Parathyroid adenoma (tissue), 2 donors: ENCODE measurements around the gene LIG4.

Experiments used
- H2AFZ ChIP-seq: fragments of 300-600 bp; sonication (generic); one replicate; pipeline ENCODE4 v1.7.0; 2017; ENCODE audit warnings: antibody characterized with exemption, mild to moderate bottlenecking
- H3K27ac ChIP-seq: fragments of 300-600 bp; sonication (generic); one replicate; pipeline ENCODE4 v1.7.0; 2017
- H3K27me3 ChIP-seq: fragments of 300-600 bp; sonication (generic); one replicate; pipeline ENCODE4 v1.7.0; 2017; ENCODE audit warnings: low read length; ENCODE audit not compliant: control insufficient read depth, insufficient read depth
- H3K36me3 ChIP-seq: fragments of 300-600 bp; sonication (generic); one replicate; pipeline ENCODE4 v1.7.0; 2017; ENCODE audit warnings: low read length; ENCODE audit not compliant: control insufficient read depth, insufficient read depth
- H3K4me1 ChIP-seq: fragments of 300-600 bp; sonication (generic); one replicate; pipeline ENCODE4 v1.7.0; 2017; ENCODE audit warnings: control low read depth
- H3K4me2 ChIP-seq: fragments of 300-600 bp; sonication (generic); one replicate; pipeline ENCODE4 v1.7.0; 2017; ENCODE audit warnings: low read length
- H3K4me3 ChIP-seq: fragments of 300-600 bp; sonication (generic); one replicate; pipeline ENCODE4 v1.7.0; 2017; ENCODE audit warnings: low read depth, low read length
- H3K79me2 ChIP-seq: fragments of 300-600 bp; sonication (generic); one replicate; pipeline ENCODE4 v1.7.0; 2017; ENCODE audit warnings: control low read depth
- H3K9ac ChIP-seq: fragments of 300-600 bp; sonication (generic); one replicate; pipeline ENCODE4 v1.7.0; 2017; ENCODE audit warnings: mild to moderate bottlenecking
- H3K9me3 ChIP-seq: fragments of 300-600 bp; sonication (generic); one replicate; pipeline ENCODE4 v1.7.0; 2017; ENCODE audit warnings: low read length; ENCODE audit not compliant: control insufficient read depth
- CTCF ChIP-seq: fragments of 300-600 bp; sonication (generic); IDR thresholded peaks from one replicate; pipeline ENCODE4 v1.7.0; 2017; ENCODE audit warnings: antibody characterized with exemption, mild to moderate bottlenecking
- donor health status: primary hyperparathyroidism.

LIG4 gene

GRCh38 chr13:108185223-108185622, 30.1 kb downstream of the LIG4 start:
- Histone ChIP-seq H3K4me3 (no peak overlapping the region), H3K79me2 (no peaks in the 10 kb centered on the region), H3K9ac (no peak overlapping the region), H3K27ac (no peak overlapping the region), H3K36me3 (no peaks in the 10 kb centered on the region), H3K4me2 (no peak overlapping the region), H2AFZ (no peak overlapping the region), H3K9me3 (no peaks in the 10 kb centered on the region), H3K27me3 (no peaks in the 10 kb centered on the region), H3K4me1 (no peaks in the 10 kb centered on the region)
- no peak for TF ChIP-seq CTCF

- Histone ChIP-seq H2AFZ (no peak overlapping the region), H3K4me3 (no peak overlapping the region), H3K79me2 (no peaks in the 10 kb centered on the region), H3K4me1 (no peaks in the 10 kb centered on the region), H3K9ac (no peak overlapping the region), H3K4me2 (no peak overlapping the region), H3K9me3 (no peaks in the 10 kb centered on the region), H3K27ac (no peak overlapping the region), H3K36me3 (no peaks in the 10 kb centered on the region), H3K27me3 (no peaks in the 10 kb centered on the region)
- no peak for TF ChIP-seq CTCF
Observed at GRCh38 chr13:108182652-108183051, 32.7 kb downstream of the LIG4 start.

GRCh38 chr13:108178078-108178477, 37.3 kb downstream of the LIG4 start:
- Histone ChIP-seq H3K4me1 (no peaks in the 10 kb centered on the region), H3K9me3 (no peaks in the 10 kb centered on the region), H3K27ac (no peak overlapping the region), H2AFZ (no peak overlapping the region), H3K36me3 (no peaks in the 10 kb centered on the region), H3K9ac (no peak overlapping the region), H3K79me2 (no peaks in the 10 kb centered on the region), H3K4me2 (no peak overlapping the region), H3K4me3 (no peak overlapping the region), H3K27me3 (no peaks in the 10 kb centered on the region)
- no peak for TF ChIP-seq CTCF

- no peaks in the 10 kb centered on the region for H3K4me1 ChIP-seq
- no peak for TF ChIP-seq CTCF
- no peak overlapping the region for H3K4me3 ChIP-seq
- H3K27ac ChIP-seq: no peak overlapping the region
- no peaks in the 10 kb centered on the region for H3K27me3 ChIP-seq
- no peak overlapping the region for H3K9ac ChIP-seq
- no peaks in the 10 kb centered on the region for H3K9me3 ChIP-seq
- no peaks in the 10 kb centered on the region for H3K79me2 ChIP-seq
- no peaks in the 10 kb centered on the region for H3K36me3 ChIP-seq
- no peak overlapping the region for H3K4me2 ChIP-seq
- no peak overlapping the region for H2AFZ ChIP-seq
Observed at GRCh38 chr13:108176685-108177274, 38.6 kb downstream of the LIG4 start.

- H2AFZ ChIP-seq: no peak overlapping the region
- no peak overlapping the region for H3K9ac ChIP-seq
- H3K27me3 ChIP-seq: no peaks in the 10 kb centered on the region
- H3K4me3 ChIP-seq: no peak overlapping the region
- TF ChIP-seq CTCF: no peak
- no peaks in the 10 kb centered on the region for H3K9me3 ChIP-seq
- no peaks in the 10 kb centered on the region for H3K4me1 ChIP-seq
- H3K27ac ChIP-seq: no peak overlapping the region
- H3K36me3 ChIP-seq: no peaks in the 10 kb centered on the region
- H3K4me2 ChIP-seq: no peak overlapping the region
- H3K79me2 ChIP-seq: no peaks in the 10 kb centered on the region
Observed at GRCh38 chr13:108168929-108169328, 46.4 kb downstream of the LIG4 start.
